GM23338 (cell line): ENCODE data around the gene CDHR2. TPM values are rescaled to one million over a fixed set of nuclear protein-coding genes. Genes with fewer than 3 reads are reported as not detected.

Experiments
- ATAC-seq: fragments of 200-7000 bp; cut with Tn5 transposase; 3 replicates; pipeline ENCODE4 v1.9.1; 2020
- DNase-seq: peaks from one replicate; pipeline ENCODE4 v3.0.0-alpha.2; 2015; ENCODE audit warnings: low spot score
- H2AFZ ChIP-seq: fragments of 200-600 bp; sonication (generic); 2 replicates; pipeline ENCODE4 v1.8.0; 2016; ENCODE audit warnings: antibody characterized with exemption, mild to moderate bottlenecking, moderate library complexity
- H3F3A ChIP-seq: fragments of 200-600 bp; sonication (generic); replicated peaks from 2 replicates; pipeline ENCODE4 v1.8.0; 2017; ENCODE audit warnings: antibody characterized with exemption, mixed run types, low read depth
- H3K27ac ChIP-seq: fragments of 200-600 bp; sonication (generic); 2 replicates; pipeline ENCODE4 v1.6.1; 2016; ENCODE audit warnings: low read depth
- H3K27me3 ChIP-seq: fragments of 200-600 bp; sonication (generic); 2 replicates; pipeline ENCODE4 v1.8.0; 2016; ENCODE audit warnings: mild to moderate bottlenecking, mixed run types, moderate library complexity; ENCODE audit not compliant: insufficient read depth
- H3K36me3 ChIP-seq: fragments of 200-600 bp; sonication (generic); 2 replicates; pipeline ENCODE4 v1.8.0; 2016; ENCODE audit warnings: mild to moderate bottlenecking; ENCODE audit not compliant: insufficient read depth
- H3K4me1 ChIP-seq: fragments of 200-600 bp; sonication (generic); 2 replicates; pipeline ENCODE4 v1.8.0; 2016; ENCODE audit warnings: mild to moderate bottlenecking, moderate library complexity; ENCODE audit not compliant: insufficient read depth
- H3K4me2 ChIP-seq: fragments of 200-600 bp; sonication (generic); 2 replicates; pipeline ENCODE4 v1.7.1; 2017; ENCODE audit warnings: mixed run types
- H3K4me3 ChIP-seq: fragments of 200-600 bp; sonication (generic); 2 replicates; pipeline ENCODE4 v1.6.1; 2016; ENCODE audit warnings: mixed run types
- H3K79me2 ChIP-seq: fragments of 200-600 bp; sonication (generic); replicated peaks from 2 replicates; pipeline ENCODE4 v1.8.0; 2017; ENCODE audit warnings: mild to moderate bottlenecking; ENCODE audit not compliant: insufficient read depth
- H3K9me2 ChIP-seq: fragments of 200-600 bp; sonication (generic); 2 replicates; pipeline ENCODE4 v1.8.0; 2017; ENCODE audit not compliant: insufficient read depth
- H4K20me1 ChIP-seq: fragments of 200-600 bp; sonication (generic); replicated peaks from 2 replicates; pipeline ENCODE4 v1.8.0; 2017; ENCODE audit warnings: mild to moderate bottlenecking; ENCODE audit not compliant: insufficient read depth
- H3K27ac Mint-ChIP-seq: 2 replicates; pipeline ENCODE4 v1.8.0; 2020; ENCODE audit warnings: inconsistent platforms, mild to moderate bottlenecking, moderate library complexity, mixed read lengths
- H3K27me3 Mint-ChIP-seq: 3 replicates; pipeline ENCODE4 v1.8.0; 2022; ENCODE audit warnings: low read depth, mild to moderate bottlenecking, moderate library complexity, mixed read lengths, inconsistent platforms; ENCODE audit not compliant: insufficient read depth, poor library complexity
- H3K36me3 Mint-ChIP-seq: 3 replicates; pipeline ENCODE4 v1.8.0; 2021; ENCODE audit warnings: low read depth, mild to moderate bottlenecking, inconsistent platforms, moderate library complexity, mixed read lengths
- H3K4me1 Mint-ChIP-seq: 3 replicates; pipeline ENCODE4 v1.8.0; 2020; ENCODE audit warnings: mild to moderate bottlenecking, inconsistent platforms, mixed read lengths
- H3K4me3 Mint-ChIP-seq: 3 replicates; pipeline ENCODE4 v1.8.0; 2021; ENCODE audit warnings: moderate library complexity, mild to moderate bottlenecking, inconsistent platforms, mixed read lengths
- H3K9me3 Mint-ChIP-seq: 3 replicates; pipeline ENCODE4 v1.8.0; 2020; ENCODE audit warnings: moderate library complexity, mild to moderate bottlenecking, inconsistent platforms, mixed read lengths
- CREB1 ChIP-seq: fragments of 250-450 bp; sonication (Bioruptor Pico); IDR thresholded peaks from 2 replicates; pipeline ENCODE4 v1.5.0; 2020; ENCODE audit warnings: low read depth, mild to moderate bottlenecking, moderate library complexity
- EZH2 ChIP-seq: fragments of 200-600 bp; sonication (generic); IDR thresholded peaks from one replicate; pipeline ENCODE4 v1.8.0; 2017; ENCODE audit warnings: antibody characterized with exemption, mild to moderate bottlenecking, low read depth; ENCODE audit not compliant: unreplicated experiment
- EZH2phosphoT487 ChIP-seq: fragments of 200-600 bp; sonication (generic); IDR thresholded peaks from one replicate; pipeline ENCODE4 v1.8.1; 2018; ENCODE audit warnings: antibody characterized with exemption; ENCODE audit not compliant: unreplicated experiment
- JUNB ChIP-seq: IDR thresholded peaks from one replicate; pipeline ENCODE4 v1.6.1; 2016; ENCODE audit warnings: antibody characterized with exemption; ENCODE audit not compliant: unreplicated experiment
- NANOG ChIP-seq: IDR thresholded peaks from 2 replicates; pipeline ENCODE4 v1.6.1; 2016; ENCODE audit warnings: antibody characterized with exemption, borderline replicate concordance
- POLR2AphosphoS5 ChIP-seq: IDR thresholded peaks from 2 replicates; pipeline ENCODE4 v1.6.1; 2016; ENCODE audit warnings: antibody characterized with exemption, low read depth
- STAT1 ChIP-seq: IDR thresholded peaks from one replicate; pipeline ENCODE4 v1.6.1; 2016; ENCODE audit warnings: antibody characterized with exemption; ENCODE audit not compliant: unreplicated experiment
- ZNF114 ChIP-seq: fragments of 250-450 bp; sonication (Bioruptor Pico); IDR thresholded peaks from 2 replicates; pipeline ENCODE4 v1.5.0; 2020; ENCODE audit warnings: mild to moderate bottlenecking, moderate library complexity
- ZNF331 ChIP-seq: fragments of 250-450 bp; sonication (Bioruptor Pico); IDR thresholded peaks from 2 replicates; pipeline ENCODE4 v1.5.0; 2020; ENCODE audit warnings: low read depth, mild to moderate bottlenecking, moderate library complexity
- polyA plus RNA-seq: library from polyadenylated mRNA; unstranded; fragments of >200 nt; fragmentation: Nextera tagmentation; extraction: Ambion mirVana; gene quantifications from 2 replicates; pipeline ENCODE4 v1.2.1, GENCODE V29; 2016
- total RNA-seq: library from RNA; depleted of rRNA; stranded (reverse); fragments of >200 nt; shearing (Covaris generic); gene quantifications from 2 replicates; pipeline ENCODE4 v1.2.3, GENCODE V29; 2014
- TF ChIP-seq, protein P1 (sequence below): IDR thresholded peaks from one replicate; pipeline ENCODE4 v1.6.1; 2018; ENCODE audit warnings: antibody characterized with exemption; ENCODE audit not compliant: unreplicated experiment
- TF ChIP-seq, protein P2 (sequence below), 2 experiments: fragments of 200-600 bp in 1 of 2; sonication (generic) in 1 of 2; conservative IDR thresholded peaks; 2 replicates each; pipeline versions ENCODE4 v1.5.1 to v1.6.1; 2016 to 2017; ENCODE audit warnings: antibody characterized with exemption in 2 of 2, low read depth in 2 of 2, mild to moderate bottlenecking in 2 of 2, moderate library complexity in 1 of 2
- TF ChIP-seq, protein P3 (sequence below): IDR thresholded peaks from 2 replicates; pipeline ENCODE4 v1.6.1; 2016; ENCODE audit warnings: antibody characterized with exemption
- TF ChIP-seq, protein P4 (sequence below): fragments of 250-450 bp; sonication (Bioruptor Pico); IDR thresholded peaks from 2 replicates; pipeline ENCODE4 v1.5.0; 2020; ENCODE audit warnings: mild to moderate bottlenecking, moderate library complexity

CDHR2 gene
- total and polyA plus RNA-seq, 2 experiments from 2014 or later = not detected

DNA sequence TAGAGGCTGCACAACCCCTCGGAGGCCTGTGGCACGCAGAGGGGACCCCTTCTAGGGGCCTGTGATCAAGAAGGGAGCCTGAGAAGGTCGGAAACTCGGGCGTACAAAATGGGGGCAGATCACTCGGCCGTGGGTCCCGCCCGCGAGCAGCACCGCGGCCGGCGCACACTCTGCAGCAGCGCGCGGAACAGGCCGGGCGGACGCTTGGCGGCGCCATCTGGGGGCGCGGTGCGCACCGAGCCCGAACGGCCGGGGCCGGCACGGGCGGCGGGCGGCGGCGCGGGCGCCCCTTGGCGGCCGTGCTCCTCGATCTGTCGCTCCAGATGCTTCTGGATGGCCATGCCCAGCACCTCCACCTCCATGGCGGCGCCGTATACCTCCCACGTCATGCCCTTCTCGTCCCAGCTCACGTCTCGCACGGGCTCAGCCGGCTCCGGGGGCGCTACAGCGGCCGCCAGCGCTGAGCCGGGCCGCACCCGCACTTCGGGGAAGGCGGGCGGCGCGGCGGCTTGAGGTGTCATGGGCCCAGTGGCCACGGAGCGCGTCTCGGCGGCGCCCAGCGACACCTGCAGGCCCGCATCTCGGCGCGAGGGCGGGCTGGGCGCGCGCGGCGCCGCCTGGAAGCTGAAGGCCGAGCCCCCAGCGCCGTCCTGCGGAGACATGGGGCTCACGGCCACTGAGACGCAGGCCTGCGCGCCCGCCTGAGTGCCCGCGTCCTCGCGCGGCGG, 47.7 kb downstream of the CDHR2 start:
- Mint-ChIP-seq H3K4me1 (no peaks in the 10 kb centered on the region; the same call in 2 of the 3 replicates), H3K9me3 (peaks cover 13% of the 10 kb centered on the region), H3K27me3 (peaks cover 24% of the 10 kb centered on the region), H3K27ac (no peak overlapping the region), H3K4me3 (peak overlapping the region; percentile 63), H3K36me3 (peaks cover 22% of the 10 kb centered on the region)
- H4K20me1 ChIP-seq = no peaks in the 10 kb centered on the region
- H3K4me2 ChIP-seq = peak overlapping the region; percentile 73
- H3K27ac ChIP-seq = no peak overlapping the region
- TF ChIP-seq POLR2AphosphoS5 (no peak; the same call in 1 of the 2 replicates), STAT1 (no peak), EZH2phosphoT487 (no peak), EZH2 (no peak), ZNF114 (CRISPR knock-in tag) (no peak), NANOG (no peak), ZNF331 (CRISPR knock-in tag) (no peak), JUNB (no peak), CREB1 (CRISPR knock-in tag) (peak; percentile 55; the same call in 1 of the 2 replicates)
- TF ChIP-seq, protein P1, sequence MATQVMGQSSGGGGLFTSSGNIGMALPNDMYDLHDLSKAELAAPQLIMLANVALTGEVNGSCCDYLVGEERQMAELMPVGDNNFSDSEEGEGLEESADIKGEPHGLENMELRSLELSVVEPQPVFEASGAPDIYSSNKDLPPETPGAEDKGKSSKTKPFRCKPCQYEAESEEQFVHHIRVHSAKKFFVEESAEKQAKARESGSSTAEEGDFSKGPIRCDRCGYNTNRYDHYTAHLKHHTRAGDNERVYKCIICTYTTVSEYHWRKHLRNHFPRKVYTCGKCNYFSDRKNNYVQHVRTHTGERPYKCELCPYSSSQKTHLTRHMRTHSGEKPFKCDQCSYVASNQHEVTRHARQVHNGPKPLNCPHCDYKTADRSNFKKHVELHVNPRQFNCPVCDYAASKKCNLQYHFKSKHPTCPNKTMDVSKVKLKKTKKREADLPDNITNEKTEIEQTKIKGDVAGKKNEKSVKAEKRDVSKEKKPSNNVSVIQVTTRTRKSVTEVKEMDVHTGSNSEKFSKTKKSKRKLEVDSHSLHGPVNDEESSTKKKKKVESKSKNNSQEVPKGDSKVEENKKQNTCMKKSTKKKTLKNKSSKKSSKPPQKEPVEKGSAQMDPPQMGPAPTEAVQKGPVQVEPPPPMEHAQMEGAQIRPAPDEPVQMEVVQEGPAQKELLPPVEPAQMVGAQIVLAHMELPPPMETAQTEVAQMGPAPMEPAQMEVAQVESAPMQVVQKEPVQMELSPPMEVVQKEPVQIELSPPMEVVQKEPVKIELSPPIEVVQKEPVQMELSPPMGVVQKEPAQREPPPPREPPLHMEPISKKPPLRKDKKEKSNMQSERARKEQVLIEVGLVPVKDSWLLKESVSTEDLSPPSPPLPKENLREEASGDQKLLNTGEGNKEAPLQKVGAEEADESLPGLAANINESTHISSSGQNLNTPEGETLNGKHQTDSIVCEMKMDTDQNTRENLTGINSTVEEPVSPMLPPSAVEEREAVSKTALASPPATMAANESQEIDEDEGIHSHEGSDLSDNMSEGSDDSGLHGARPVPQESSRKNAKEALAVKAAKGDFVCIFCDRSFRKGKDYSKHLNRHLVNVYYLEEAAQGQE = no peak
- TF ChIP-seq, protein P2, sequence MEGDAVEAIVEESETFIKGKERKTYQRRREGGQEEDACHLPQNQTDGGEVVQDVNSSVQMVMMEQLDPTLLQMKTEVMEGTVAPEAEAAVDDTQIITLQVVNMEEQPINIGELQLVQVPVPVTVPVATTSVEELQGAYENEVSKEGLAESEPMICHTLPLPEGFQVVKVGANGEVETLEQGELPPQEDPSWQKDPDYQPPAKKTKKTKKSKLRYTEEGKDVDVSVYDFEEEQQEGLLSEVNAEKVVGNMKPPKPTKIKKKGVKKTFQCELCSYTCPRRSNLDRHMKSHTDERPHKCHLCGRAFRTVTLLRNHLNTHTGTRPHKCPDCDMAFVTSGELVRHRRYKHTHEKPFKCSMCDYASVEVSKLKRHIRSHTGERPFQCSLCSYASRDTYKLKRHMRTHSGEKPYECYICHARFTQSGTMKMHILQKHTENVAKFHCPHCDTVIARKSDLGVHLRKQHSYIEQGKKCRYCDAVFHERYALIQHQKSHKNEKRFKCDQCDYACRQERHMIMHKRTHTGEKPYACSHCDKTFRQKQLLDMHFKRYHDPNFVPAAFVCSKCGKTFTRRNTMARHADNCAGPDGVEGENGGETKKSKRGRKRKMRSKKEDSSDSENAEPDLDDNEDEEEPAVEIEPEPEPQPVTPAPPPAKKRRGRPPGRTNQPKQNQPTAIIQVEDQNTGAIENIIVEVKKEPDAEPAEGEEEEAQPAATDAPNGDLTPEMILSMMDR (conservative IDR thresholded peaks at IDR 0.05; ENCODE audit: low read depth in 2 of 2) = peak in 1 of 2 experiments; percentile 62; a peak in 2 of 4 replicates
- TF ChIP-seq, protein P3, sequence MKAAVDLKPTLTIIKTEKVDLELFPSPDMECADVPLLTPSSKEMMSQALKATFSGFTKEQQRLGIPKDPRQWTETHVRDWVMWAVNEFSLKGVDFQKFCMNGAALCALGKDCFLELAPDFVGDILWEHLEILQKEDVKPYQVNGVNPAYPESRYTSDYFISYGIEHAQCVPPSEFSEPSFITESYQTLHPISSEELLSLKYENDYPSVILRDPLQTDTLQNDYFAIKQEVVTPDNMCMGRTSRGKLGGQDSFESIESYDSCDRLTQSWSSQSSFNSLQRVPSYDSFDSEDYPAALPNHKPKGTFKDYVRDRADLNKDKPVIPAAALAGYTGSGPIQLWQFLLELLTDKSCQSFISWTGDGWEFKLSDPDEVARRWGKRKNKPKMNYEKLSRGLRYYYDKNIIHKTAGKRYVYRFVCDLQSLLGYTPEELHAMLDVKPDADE = no peak
- TF ChIP-seq, protein P4, sequence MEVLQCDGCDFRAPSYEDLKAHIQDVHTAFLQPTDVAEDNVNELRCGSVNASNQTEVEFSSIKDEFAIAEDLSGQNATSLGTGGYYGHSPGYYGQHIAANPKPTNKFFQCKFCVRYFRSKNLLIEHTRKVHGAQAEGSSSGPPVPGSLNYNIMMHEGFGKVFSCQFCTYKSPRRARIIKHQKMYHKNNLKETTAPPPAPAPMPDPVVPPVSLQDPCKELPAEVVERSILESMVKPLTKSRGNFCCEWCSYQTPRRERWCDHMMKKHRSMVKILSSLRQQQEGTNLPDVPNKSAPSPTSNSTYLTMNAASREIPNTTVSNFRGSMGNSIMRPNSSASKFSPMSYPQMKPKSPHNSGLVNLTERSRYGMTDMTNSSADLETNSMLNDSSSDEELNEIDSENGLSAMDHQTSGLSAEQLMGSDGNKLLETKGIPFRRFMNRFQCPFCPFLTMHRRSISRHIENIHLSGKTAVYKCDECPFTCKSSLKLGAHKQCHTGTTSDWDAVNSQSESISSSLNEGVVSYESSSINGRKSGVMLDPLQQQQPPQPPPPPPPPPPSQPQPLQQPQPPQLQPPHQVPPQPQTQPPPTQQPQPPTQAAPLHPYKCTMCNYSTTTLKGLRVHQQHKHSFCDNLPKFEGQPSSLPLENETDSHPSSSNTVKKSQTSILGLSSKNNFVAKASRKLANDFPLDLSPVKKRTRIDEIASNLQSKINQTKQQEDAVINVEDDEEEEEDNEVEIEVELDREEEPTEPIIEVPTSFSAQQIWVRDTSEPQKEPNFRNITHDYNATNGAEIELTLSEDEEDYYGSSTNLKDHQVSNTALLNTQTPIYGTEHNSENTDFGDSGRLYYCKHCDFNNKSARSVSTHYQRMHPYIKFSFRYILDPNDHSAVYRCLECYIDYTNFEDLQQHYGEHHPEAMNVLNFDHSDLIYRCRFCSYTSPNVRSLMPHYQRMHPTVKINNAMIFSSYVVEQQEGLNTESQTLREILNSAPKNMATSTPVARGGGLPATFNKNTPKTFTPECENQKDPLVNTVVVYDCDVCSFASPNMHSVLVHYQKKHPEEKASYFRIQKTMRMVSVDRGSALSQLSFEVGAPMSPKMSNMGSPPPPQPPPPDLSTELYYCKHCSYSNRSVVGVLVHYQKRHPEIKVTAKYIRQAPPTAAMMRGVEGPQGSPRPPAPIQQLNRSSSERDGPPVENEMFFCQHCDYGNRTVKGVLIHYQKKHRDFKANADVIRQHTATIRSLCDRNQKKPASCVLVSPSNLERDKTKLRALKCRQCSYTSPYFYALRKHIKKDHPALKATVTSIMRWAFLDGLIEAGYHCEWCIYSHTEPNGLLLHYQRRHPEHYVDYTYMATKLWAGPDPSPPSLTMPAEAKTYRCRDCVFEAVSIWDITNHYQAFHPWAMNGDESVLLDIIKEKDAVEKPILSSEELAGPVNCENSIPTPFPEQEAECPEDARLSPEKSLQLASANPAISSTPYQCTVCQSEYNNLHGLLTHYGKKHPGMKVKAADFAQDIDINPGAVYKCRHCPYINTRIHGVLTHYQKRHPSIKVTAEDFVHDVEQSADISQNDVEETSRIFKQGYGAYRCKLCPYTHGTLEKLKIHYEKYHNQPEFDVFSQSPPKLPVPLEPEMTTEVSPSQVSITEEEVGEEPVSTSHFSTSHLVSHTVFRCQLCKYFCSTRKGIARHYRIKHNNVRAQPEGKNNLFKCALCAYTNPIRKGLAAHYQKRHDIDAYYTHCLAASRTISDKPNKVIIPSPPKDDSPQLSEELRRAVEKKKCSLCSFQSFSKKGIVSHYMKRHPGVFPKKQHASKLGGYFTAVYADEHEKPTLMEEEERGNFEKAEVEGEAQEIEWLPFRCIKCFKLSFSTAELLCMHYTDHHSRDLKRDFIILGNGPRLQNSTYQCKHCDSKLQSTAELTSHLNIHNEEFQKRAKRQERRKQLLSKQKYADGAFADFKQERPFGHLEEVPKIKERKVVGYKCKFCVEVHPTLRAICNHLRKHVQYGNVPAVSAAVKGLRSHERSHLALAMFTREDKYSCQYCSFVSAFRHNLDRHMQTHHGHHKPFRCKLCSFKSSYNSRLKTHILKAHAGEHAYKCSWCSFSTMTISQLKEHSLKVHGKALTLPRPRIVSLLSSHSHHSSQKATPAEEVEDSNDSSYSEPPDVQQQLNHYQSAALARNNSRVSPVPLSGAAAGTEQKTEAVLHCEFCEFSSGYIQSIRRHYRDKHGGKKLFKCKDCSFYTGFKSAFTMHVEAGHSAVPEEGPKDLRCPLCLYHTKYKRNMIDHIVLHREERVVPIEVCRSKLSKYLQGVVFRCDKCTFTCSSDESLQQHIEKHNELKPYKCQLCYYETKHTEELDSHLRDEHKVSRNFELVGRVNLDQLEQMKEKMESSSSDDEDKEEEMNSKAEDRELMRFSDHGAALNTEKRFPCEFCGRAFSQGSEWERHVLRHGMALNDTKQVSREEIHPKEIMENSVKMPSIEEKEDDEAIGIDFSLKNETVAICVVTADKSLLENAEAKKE = no peak
- H3F3A ChIP-seq = no peaks in the 10 kb centered on the region
- no peaks in the 10 kb centered on the region for H3K4me1 ChIP-seq
- peak overlapping the region; percentile 93; the same call in 1 of the 2 replicates for H2AFZ ChIP-seq
- H3K79me2 ChIP-seq = no peaks in the 10 kb centered on the region
- ATAC-seq = peak; percentile 85
- H3K4me3 ChIP-seq = peak overlapping the region; percentile 49
- H3K9me2 ChIP-seq = peaks cover 7% of the 10 kb centered on the region; the same call in 1 of the 2 replicates
- H3K27me3 ChIP-seq = peaks cover 16% of the 10 kb centered on the region
- no peaks in the 10 kb centered on the region for H3K36me3 ChIP-seq
- DNase-seq = peak; percentile 83
